GM19463 (cell line): ENCODE results near the gene BTAF1.

ENCODE experiments used
- ATAC-seq: cut with Tn5 transposase; IDR thresholded peaks from one replicate; pipeline ENCODE4 v1.9.1; 2021; ENCODE audit warnings: mild to moderate bottlenecking, moderate library complexity; ENCODE audit not compliant: unreplicated experiment

The BTAF1 gene

DNA sequence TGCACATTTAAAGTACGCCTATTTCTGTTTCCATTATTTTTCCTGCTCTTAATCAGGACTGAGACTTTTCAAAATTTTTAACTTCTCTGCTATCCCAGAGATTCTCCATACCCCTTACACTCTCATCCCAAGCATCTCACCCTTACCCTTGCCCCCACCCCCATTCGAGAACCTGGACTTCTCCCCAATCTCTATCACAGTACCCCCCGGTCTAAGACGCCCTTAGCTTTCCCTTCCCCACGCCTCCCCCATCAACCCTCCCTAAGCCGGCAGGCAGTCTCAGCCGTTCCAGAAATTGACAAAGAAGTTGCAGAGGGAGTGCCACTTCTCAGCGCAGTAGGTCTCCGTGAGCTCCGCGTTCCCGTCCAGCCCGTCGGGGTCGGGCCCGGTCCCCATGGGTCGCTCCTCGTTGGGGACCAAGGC, 15.6 kb upstream of the BTAF1 start:
- no peak for ATAC-seq

DNA sequence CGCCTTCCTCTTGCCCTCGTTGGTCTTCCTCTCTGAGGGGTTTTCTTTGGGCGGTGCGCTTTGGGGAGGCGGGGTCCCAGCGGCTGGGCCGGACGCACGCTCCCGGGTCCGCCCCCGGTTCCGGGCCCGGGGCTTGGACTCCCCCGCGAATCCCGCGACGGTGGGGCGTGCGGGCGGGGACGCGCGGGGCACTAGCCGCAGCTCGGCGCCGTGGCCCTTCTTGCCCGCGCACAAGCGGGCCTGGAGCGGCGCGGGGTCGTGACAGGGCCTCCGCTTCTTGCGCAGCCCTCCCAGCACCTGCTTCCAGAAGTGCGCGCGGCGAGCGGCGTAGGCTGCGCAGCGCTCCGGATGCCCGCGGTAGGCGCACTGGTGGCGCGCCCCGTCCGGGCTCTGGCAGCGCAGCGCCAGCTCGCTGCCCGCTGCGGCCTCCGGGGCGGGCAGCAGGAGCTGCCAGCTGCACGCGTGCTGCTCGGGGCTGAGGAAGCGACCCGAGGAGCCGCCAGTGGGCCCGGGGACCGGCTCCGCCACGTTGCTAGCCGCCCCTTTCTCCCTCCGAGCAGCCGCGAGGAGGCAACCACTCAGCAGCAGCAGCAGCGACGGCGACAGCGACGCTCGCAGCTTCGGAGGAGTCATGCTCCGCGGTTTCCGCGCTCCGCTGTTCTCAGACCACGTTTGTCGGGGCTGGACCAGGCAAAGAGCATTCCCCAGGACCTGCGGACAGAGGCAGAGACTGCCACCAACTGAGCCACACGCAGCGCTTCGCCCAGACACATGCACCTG, 15.0 kb upstream of the BTAF1 start:
- peak; percentile 88 for ATAC-seq

DNA sequence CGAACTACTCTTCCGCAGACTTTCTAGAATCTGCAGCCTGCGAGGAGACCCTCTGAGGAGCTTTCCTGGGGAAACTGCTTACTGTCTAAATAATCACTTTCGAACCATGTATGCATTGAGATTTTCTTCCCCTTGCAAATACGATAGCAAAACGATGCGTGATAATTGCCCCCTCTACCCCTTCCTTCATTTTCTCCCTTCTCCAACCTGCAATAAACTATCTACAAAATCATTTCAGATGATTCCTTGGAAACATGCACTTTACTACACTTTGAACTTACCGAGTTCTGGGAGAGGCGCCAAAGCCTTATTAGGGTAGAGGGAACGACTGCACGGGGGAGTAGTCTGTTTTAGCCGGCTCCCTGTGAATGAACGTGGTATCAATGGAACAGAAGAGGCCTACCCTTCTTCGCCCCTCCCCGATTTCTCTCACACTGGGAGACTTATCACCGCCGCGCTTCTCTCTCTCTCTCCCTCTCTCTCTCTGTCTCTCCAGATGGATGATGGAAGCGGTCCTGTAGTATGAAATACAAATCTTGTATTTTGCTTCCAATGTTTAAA, 14.4 kb upstream of the BTAF1 start, which contains the start of gene FGFBP3:
Gene FGFBP3, minus strand, starts transcription at position 370 of the 561 bp plus-strand sequence. CDS start 517 bp downstream, outside the sequence.
- ATAC-seq = no peak

DNA sequence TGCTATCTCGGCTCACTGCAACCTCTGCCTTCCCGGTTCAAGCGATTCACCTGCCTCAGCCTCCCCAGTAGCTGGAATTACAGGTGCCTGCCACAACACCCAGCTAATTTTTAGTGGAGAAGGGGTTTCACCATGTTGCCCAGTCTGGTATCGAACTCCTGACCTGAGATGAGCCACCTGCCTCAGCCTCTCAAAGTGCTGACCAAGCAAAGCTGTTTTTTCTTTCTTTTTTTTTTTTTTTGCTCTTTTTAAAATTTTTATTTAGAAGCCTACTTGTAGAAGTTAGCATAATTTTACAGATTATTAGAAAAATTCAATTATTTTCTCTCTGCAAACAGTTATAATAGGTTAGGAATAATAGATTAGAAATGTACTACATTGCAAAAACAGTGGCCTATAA, 13.1 kb upstream of the BTAF1 start:
- ATAC-seq = no peak

DNA sequence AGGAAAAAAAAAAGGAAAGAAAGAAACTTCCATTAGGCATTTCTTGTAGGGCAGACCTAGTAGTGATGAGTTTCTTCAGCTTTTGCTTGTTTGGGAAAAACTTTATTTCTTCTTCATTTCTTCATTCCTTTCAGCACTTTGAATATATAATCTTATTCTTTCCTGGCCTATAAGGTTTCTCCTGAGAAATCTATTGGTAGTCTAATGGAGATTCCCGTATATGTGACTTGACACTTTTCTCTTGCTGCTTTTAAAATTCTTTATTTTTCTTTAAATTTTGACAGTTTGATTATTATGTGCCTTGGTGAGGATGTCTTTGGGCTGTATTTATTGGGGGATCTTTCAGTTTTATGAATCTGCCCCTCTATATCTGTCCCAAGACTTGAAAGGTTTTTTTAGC, 3.9 kb upstream of the BTAF1 start:
- no peak for ATAC-seq

DNA sequence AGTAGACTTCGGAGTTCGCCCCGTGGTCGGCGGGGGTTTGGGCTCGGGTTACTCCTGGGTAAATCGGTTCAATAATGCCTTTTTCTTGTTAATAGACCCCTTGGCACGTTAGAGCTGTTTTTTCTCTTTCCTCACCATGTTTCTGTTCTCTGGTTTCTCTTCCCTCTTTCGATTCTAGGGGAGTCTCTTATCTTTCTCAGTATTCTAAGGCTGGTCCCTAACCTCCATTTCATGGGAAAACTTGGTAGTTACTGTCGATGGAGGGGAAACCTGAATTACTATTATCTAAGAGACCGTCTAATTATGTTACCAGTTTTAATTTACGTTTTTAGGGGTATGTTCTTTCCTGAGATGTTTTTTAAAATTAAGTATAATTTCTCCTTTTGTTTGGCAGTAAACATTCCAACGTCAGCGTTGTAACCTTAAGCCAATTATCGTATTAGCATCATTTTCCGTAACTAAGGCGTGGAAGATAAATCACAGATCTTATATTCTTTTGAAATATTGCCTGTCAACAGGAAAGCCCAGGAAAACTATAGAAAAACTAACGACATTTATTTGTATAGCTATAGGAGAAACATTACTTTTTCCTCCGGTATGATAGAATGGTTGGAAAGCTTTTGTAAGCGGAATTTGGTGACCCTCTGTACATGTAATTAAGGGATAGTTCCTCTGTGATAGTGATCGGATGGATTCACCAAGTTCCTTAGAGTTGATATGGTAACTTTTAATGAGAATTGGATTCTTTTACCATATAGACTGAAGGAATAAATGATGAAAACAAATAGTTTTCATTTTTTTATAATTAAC, 847 bp downstream of the BTAF1 start:
- peak; percentile 17 for ATAC-seq

DNA sequence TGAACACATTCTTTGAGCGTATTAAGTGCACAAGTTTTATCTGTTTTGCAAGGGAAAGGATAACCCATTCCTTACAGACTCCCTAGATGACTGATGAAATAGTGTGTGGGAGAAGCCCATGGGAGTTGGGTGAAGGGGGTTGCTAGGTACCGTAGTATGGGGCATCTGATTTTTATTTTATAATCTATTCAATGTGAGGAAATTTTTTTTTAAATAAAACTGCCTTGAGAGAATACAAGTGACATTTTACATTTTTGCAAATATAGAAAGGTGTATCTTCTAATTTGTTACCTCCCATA, 1.4 kb downstream of the BTAF1 start:
- no peak for ATAC-seq

DNA sequence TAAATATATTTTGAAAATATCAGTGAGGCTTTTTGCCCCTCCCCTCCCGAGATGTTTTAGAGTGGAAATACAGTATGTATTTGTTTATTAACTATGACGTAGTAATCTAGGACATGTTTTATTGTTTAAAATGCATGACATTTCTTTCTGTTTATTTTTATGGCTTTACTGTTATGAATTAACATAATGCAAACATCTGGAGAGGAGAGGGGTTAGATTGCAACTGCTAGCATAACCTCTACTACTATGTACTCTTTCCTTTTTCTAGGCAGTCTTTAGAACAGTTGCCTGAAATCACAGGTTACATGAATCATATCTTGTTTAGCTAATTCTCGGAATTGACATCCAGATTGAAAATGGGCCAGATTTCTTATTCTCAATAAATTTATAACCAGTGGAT, 7.4 kb downstream of the BTAF1 start:
- ATAC-seq = no peak

DNA sequence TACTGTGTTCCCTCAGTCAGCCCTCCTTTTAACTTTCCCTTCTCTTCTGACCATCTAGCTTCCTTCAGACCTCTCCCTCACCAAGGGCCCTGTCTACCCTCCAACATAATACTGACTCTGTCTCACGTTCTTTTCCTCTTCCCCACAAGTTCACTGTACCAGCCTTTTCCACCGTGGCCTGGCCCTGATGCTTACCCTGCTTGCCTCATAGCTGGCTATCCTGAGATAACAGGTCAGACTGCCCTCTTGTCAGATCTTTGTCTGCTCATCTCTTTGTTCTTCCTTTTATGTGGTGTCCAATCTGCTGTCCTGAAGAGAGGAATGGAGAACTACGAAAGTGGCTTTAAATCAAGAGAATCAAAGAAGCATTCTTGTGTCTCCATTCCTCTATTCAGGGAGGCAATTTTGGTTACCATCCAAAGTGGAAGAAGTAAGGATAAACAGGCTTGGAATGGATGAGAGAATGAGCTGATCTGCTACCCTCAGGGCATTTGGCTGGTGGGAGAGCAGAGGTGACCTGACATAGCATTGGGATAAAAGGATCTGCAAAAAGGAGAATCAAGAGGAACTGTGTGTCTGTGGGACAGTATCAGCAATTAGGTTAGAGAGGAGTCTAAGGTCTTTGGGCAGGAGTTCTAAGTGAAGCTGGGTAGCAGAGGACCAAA, 8.1 kb downstream of the BTAF1 start:
- ATAC-seq = no peak

DNA sequence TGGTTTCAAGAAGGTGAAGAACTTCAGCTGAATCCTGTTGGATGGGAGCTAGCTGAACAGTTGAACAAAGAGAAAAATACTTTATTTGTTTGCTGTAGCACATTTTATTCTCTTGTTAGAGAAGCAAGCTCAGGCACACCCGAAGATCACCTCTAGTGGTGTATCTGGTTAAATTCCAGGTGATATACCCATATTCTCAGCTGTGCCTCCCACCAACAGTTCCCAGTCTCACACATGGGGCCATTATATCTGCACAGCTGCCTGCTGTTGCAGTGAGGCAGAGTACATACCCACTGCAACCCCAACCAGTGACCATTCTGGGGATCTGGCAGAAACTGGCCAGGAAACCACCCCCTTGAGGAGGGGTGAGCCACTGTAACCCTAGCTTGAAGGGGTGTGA, 9.2 kb downstream of the BTAF1 start:
- ATAC-seq = no peak

DNA sequence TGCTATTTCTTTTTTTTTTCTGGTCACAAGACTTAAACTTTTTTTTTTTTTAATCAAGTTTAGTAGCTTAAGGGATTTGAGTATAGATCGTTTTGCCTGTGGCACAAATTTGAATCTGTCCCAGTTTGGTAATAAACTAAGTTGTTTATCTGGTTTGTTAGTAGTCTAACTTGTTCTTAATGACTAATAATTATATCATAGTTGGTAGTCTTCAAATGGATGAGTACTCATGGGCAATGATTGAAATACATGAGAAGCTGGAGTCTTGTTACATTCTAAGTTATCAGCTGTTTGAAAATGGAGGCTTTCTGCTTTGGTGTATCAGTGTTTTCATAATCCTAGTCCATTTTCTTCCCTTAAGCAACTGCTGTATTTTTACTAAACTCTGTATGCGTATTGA, 12.3 kb downstream of the BTAF1 start:
- ATAC-seq = no peak

DNA sequence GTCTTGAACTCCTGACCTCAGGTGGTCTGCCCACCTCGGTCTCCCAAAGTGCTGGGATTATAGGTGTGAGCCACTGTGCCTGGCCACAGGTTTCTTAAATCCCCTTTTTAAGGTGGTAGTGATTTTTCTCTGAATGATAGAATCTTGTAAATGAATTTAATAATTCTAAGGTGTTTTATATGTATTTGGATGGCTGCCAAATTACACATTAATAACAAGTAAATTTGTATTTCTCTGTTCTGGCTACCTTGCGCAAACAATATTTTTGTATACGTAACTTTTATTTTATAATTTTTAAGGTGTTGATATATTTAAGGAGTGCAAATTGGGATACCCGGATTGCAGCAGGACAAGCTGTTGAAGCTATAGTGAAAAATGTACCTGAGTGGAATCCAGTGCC, 16.1 kb downstream of the BTAF1 start:
- ATAC-seq = no peak

DNA sequence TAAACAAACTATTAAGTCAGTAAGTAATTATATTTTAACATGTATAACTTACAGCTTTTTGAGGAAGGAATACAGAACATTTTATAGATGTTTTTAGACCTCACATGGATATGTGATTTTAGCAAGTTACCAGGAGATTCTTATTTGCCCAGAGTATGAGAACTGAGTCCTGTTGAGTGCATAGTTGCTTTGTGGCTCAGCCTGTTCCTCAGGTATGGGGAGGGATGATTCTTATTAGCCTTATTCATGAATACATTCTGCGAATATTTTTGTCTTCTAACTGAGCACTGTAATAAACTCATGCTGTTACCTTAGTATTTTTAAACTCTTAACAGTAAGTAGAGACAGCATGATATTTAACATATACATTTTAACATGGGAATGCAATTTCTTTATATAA, 17.9 kb downstream of the BTAF1 start:
- no peak for ATAC-seq

DNA sequence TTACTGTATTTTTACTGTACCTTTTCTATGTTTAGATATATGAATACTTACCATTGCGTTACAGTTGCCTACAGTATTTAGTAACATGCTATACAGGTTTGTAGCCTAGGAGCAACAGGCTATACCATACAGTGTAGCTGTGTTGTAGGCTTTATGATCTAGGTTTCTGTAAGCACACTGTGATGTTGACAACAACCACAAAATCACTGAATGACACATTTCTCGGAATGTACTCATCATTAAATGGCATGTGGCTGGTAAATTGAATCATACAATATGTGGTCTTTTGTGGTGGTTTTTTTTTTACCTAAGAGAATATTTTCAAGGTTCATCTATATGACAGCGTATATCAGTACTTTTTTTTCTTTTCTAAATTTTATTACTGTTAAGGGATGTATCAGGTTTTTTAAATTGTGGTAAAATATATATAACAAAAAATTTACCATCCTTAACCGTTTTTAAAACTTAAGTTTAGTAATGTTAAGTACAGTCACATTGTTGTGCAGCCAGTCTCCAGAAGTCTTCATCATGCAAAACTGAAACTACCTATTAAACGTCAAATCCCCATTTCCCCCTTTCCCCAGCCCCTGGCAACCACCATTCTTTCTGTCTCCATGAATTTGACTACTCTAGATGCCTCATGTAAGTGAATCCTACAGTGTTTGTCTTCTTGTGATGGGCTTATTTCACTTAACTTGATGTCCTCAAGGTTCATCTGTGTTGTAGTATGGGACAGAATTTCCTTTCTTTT, 21.5 kb downstream of the BTAF1 start:
- peak; percentile 87 for ATAC-seq

DNA sequence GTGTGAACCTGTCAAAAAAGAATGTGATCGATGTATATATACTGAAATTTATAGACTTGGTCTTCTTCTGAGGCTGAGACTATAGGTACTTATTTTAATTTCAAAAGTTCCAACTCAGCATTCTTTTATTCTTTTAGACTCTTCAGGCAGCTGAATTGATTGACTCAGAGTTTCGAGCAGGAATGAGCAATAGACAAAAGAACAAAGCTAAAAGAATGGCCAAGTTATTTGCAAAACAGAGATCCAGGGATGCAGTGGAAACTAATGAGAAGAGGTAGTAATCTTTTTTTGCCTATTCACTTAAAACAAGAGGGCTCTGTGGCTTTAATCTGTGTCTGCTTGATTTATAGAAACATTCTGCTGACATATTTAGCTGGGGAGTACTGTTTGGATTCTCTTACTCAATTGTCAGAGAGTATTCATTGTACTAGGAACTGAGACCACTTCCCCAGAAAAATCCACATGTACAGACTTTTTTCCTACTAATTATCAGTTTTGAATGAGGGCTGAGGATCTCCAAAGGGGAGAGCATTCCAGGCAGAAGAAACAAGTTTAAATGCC, 30.1 kb downstream of the BTAF1 start:
- ATAC-seq = no peak

DNA sequence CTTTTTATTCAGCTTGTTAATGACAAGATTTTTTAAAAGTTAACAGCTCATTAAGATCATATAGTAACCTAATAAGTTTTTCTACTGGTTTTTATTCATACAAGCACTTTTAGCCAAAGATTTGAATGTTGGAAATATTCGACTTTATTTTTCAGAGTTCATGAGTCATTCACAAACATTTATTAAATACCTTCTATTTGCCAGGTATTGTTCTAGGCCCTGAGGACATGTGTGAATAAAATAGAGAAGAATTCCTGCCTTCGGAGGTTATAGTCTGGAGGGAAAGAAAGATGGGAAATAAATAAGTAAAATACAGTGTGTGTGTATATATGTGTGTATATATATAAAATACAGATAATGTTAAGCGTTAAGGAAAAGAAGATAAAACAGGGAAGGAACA, 31.5 kb downstream of the BTAF1 start:
- no peak for ATAC-seq

DNA sequence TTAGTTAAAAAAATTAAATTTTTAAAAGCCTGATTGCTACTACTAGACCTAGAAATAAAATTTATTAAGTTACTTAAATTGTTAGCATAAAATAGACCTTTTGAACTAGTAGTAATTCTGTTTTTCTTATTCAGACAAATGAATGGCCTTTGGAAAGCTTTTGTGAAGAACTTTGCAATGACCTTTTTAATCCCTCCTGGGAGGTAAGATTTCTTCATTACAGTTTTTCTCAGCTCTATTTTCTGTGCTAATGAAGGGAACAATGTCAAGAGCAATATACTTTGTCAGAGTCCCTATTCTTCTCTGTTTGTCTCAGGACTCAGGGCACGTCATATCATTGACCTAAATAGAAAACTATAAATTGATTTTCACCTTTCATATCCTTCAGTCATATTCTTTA, 33.5 kb downstream of the BTAF1 start:
- ATAC-seq = no peak

DNA sequence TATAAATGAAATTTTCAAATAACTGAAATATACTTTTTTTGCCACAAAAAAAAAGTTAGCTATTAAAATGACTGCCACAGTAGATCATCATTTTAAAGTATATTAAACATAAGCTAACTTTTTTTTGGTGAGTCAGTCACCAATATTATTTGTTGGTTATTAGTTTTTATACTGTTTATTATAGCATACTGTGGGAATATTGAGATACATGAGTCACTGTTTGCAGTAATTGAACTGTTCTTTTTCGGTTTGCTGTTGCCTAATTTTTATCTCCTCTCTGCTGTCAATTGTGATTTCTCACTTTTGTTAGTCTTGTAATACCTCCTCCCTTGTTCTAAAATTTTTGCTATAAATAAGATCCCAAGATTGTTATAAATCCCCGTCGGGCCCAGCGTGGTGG, 45.7 kb downstream of the BTAF1 start:
- ATAC-seq = no peak

DNA sequence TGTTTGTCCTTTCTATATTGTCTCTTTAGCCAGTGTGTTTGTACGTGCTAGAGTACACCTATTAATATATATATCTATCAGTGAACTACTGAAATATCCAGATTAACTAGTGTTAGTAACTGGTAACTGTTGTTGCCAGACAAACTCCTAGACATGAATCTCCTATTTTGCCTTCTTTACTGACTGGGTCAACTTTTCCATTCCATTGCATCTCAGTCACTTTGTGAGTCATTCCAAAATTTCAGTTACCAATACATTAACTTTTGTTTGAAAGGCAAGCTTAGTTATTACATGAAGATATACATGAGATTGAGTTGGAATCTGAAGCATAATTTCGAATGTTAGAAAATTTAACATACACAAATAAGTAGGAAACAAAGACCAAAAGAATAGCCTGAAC, 51.4 kb downstream of the BTAF1 start:
- ATAC-seq = no peak

DNA sequence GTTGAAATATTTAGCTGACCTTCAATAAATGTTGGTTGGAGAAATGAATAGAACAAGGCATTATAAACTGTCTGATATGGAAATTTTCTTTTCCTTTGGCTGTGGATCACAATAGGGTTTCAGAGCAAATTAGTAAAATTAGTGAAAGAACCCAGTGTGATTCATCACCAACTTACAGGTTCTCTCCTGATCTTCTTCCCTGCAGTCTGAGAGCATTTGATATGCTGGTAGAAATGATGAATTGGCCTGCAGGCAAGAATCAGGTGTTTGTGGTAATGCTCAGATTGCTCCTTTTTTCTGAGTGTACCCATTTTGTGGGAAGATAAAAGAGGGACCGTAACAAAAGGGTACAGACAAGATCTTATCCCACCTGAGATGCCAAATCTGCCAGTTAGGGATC, 51.9 kb downstream of the BTAF1 start:
- ATAC-seq = no peak
